ENCODE measurements around the gene AAK1.
"Not testable (repeated sequence)": the region's sequence is repeated elsewhere in the genome, so short reads cannot be mapped to it uniquely, and the experiment has no call there.

Gene AAK1

DNA sequence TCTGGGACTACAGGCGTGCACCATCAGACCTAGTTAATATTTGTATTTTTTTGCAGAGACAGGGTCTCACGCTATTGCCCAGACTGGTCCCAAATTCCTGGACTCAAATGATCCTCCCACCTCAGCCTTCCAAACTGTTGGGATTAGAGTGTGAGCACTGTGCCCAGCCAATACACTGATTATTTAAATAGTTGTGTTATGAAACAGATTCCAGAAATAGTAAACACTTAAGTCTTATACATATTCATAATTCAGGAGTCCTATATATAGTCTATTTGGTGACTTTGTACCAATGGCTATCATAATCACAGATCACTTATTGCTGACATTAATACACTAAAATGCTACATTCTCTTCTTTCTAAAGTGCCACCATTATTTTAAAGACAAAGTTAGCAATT lies 219.1 kb downstream of the AAK1 start:
- H3K4me3 ChIP-seq (ENCODE audit: low read length) = no peak overlapping the region
- H3K4me1 ChIP-seq (ENCODE audit: insufficient read depth, low read length) = no peaks in the 10 kb centered on the region
- H3K27ac ChIP-seq (ENCODE audit: low read depth, low read length) = no peak overlapping the region
- no peaks in the 10 kb centered on the region for H3K9me3 ChIP-seq (ENCODE audit: insufficient read depth, low read depth, low read length)
- H3K9ac ChIP-seq (ENCODE audit: low read depth, low read length) = no peak overlapping the region
- WGBS = 100% methylated on average over 2 of the region's 2 CpGs
- peaks cover 33% of the 10 kb centered on the region for H3K36me3 ChIP-seq (ENCODE audit: insufficient read depth, low read length)
- no peaks in the 10 kb centered on the region for H3K27me3 ChIP-seq (ENCODE audit: insufficient read depth, low read length)

- Histone ChIP-seq H3K36me3 (ENCODE audit: insufficient read depth, low read length) (peaks cover 34% of the 10 kb centered on the region), H3K9me3 (ENCODE audit: insufficient read depth, low read depth, low read length) (no peaks in the 10 kb centered on the region), H3K4me3 (ENCODE audit: low read length) (no peak overlapping the region), H3K4me1 (ENCODE audit: insufficient read depth, low read length) (no peaks in the 10 kb centered on the region), H3K9ac (ENCODE audit: low read depth, low read length) (no peak overlapping the region), H3K27ac (ENCODE audit: low read depth, low read length) (no peak overlapping the region), H3K27me3 (ENCODE audit: insufficient read depth, low read length) (no peaks in the 10 kb centered on the region)
Observed at GRCh38 chr2:69422198-69422597, 221.3 kb downstream of the AAK1 start.

DNA sequence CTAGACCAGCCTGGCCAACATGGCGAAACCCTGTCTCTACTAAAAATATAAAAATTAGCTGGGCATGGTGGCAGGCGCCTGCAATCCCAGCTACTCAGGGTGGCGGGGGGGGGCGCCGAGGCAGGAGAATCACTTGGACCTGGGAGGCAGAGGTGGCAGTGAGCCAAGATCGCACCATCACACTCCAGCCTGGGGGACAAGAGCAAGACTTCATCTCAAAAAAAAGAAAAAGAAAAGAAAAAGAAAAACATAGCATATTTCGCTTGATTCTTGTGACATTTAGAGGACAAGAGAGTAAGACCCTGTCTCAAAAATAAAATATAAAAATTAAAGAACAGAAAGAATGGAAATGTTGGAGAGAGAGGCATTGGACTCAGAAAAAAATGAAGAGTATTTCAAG lies 224.4 kb downstream of the AAK1 start:
- WGBS = over 99% methylated on average over 6 of the region's 7 CpGs
- not testable (repeated sequence) for H3K9ac ChIP-seq (ENCODE audit: low read depth, low read length); H3K9me3 ChIP-seq (ENCODE audit: insufficient read depth, low read depth, low read length); H3K27me3 ChIP-seq (ENCODE audit: insufficient read depth, low read length); H3K4me3 ChIP-seq (ENCODE audit: low read length); H3K4me1 ChIP-seq (ENCODE audit: insufficient read depth, low read length); H3K27ac ChIP-seq (ENCODE audit: low read depth, low read length)
- H3K36me3 ChIP-seq (ENCODE audit: insufficient read depth, low read length) = peaks cover 51% of the 10 kb centered on the region

- no CpG with 5 or more reads among the region's 1 CpG for WGBS
- Histone ChIP-seq H3K27ac (ENCODE audit: low read depth, low read length) (no peak overlapping the region), H3K27me3 (ENCODE audit: insufficient read depth, low read length) (no peaks in the 10 kb centered on the region), H3K9ac (ENCODE audit: low read depth, low read length) (no peak overlapping the region), H3K4me3 (ENCODE audit: low read length) (no peak overlapping the region), H3K9me3 (ENCODE audit: insufficient read depth, low read depth, low read length) (no peaks in the 10 kb centered on the region), H3K4me1 (ENCODE audit: insufficient read depth, low read length) (no peaks in the 10 kb centered on the region), H3K36me3 (ENCODE audit: insufficient read depth, low read length) (peaks cover 54% of the 10 kb centered on the region)
Observed at GRCh38 chr2:69416147-69416546, 227.4 kb downstream of the AAK1 start.

Data from HUES64 (cell line).